Measurements from ENCODE around the gene CRB2.

The CRB2 gene

DNA sequence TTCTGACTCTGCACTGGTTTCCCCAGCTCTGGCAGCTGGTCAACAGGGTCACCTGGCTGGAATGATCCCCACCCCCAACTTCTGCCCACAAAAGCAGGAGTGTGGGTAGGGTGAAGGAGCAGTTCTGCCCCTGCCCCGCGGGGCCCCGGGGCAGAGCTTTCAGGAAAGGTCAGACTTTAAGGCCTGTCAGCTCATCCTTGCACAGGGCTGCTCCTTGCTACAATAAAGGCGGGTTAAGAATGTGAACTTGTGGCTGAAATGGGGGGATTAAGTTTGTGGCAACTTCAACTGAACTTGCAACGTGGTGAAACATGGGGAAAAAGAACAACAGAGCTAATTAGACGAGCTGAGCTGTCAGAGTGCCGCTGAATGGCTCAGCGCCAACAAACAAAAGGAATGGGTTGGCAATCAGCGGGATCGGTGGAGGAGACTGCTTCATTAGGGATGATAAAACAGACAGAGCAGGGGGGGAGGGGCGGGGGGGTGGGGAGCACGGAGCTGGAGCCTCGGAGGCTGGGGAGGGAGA, 50.8 kb downstream of the CRB2 start:
- TF ChIP-seq, protein P1, sequence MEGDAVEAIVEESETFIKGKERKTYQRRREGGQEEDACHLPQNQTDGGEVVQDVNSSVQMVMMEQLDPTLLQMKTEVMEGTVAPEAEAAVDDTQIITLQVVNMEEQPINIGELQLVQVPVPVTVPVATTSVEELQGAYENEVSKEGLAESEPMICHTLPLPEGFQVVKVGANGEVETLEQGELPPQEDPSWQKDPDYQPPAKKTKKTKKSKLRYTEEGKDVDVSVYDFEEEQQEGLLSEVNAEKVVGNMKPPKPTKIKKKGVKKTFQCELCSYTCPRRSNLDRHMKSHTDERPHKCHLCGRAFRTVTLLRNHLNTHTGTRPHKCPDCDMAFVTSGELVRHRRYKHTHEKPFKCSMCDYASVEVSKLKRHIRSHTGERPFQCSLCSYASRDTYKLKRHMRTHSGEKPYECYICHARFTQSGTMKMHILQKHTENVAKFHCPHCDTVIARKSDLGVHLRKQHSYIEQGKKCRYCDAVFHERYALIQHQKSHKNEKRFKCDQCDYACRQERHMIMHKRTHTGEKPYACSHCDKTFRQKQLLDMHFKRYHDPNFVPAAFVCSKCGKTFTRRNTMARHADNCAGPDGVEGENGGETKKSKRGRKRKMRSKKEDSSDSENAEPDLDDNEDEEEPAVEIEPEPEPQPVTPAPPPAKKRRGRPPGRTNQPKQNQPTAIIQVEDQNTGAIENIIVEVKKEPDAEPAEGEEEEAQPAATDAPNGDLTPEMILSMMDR (IDR thresholded peaks at IDR 0.05; ENCODE audit: insufficient read depth, missing control alignments): no peak
- DNase-seq (ENCODE audit: insufficient read length, low spot score) (no peak), FAIRE-seq (no peak)

DNA sequence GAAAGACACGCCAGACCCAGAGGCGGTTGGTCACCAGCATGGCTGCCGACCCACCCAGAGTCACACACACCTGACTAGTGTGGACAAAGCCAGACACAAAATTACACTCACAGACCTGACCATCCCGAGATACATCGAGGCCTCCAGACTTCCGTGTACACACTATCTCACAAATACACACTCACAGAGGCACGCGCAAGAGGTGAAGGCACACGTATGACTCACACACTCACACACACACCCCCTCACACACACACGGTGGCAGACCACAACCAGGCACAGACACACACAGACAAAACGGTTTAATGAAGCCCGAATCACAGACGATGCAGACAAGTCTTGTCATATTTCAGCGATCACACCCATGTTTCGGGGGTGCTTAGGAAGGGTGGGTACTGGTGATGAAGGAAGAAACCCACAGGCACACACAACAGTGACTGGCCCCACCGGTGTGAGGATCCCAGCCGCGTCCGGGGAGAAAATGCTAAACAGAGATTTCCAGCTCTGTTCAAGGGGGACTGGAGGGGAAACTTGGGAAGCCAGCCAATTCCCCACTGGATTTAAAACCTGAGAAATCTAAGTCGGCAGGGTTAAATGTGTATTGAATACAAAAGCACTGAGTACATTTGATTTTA, 51.3 kb downstream of the CRB2 start:
- FAIRE-seq: no peak

DNA sequence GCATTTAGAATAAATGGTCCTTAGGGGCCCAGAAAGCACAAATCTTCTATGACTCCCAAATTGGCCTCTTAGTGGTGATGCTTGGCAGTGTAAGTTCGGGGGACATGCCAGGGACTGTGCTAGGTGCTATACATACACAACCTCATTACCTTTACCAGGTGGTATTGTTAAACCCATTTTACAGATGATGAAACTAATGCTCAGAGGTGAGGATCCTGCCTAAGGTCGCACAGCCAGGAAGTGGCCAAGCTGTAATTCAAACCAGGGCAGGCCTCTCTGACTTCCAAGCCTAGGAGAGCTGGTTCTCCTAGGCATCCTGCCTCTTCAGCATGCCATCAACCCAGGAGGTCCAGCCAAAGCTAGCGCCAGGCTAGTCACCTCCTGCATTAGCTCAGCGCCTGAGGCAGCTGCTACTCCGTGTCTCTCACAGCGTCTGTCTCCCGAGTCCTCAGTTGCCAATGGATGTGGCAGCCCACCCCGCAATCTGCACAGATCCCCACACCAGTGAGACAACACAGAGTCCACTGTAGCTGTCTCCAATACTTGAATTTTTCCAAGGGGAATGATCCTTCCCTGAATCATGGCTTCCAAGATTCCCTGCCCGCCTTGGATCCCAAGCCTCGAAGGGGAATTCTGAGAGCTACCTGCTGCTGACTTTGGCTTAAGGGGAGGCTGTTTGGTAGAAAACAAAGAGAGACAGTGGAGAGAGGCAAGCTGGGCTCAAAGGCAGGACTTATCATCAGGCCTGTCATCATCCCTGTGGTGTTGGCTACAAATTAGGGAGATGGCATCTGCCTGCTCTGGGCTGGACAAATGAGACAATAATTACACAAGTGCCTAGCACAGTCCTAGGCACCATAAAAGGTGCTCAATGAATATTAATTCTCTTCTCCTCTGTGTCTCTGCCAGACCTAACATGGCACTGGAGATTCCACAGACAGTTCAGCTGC, 52.6 kb downstream of the CRB2 start:
- TF ChIP-seq, protein P1 (IDR thresholded peaks at IDR 0.05; ENCODE audit: insufficient read depth, missing control alignments): no peak
- DNase-seq (ENCODE audit: insufficient read length, low spot score): no peak
- no peak for FAIRE-seq

More for the DNA sequence above, 51.3 kb downstream of the CRB2 start:
- DNase-seq (ENCODE audit: insufficient read length, low spot score): no peak
- TF ChIP-seq, protein P1 (IDR thresholded peaks at IDR 0.05; ENCODE audit: insufficient read depth, missing control alignments): no peak

DNA sequence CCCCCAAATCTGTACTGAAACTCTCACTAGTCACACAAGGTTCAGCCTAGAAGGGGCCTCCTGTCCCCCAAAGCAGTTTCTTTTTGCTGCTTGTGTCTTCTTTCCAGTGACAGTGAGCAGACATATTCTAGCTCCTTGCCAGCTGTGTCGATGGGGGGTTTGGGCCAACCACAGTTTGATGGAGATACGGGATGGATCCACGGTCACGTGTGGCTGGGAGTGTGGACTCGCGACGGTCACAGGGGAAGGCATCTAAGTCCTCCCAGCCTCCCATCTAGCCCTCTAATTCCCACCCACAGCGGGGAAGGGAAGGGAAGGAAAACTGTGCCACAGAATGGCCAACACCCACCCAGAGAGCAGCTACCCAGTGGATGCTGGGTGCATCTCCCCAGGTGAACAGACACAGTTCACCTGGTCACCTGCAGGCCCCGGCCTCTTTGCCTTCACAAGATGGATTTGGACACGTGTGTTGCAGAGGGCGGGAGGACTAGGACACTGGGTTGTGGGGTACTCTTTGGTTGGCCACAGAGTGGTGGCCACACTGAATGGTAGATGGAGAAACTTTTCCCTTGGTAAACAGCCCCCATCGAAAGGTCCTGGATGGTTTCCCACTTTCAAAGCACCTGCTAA, 54.4 kb downstream of the CRB2 start:
- FAIRE-seq (no peak), DNase-seq (ENCODE audit: insufficient read length, low spot score) (no peak)
- TF ChIP-seq, protein P1 (IDR thresholded peaks at IDR 0.05; ENCODE audit: insufficient read depth, missing control alignments): no peak

DNA sequence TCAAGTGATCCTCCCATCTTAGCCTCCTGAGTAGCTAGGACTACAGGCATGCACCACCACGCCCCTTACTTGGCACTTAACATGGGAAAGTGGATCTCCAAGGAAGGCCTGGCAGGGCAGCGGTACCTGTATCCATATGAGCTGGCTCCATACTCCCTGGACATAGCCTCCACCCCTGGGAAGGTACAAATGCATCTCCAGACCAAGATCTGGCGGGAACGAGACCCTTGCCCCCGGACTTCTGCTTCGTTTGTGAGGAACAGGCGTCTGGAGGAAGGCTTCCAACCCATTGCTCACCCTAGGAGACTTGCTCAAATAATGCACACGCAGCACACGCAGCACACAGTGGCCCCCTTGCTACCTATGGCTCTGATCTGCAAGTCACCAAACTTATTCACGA, 55.2 kb downstream of the CRB2 start:
- DNase-seq (ENCODE audit: insufficient read length, low spot score) (no peak), FAIRE-seq (no peak)
- TF ChIP-seq, protein P1 (IDR thresholded peaks at IDR 0.05; ENCODE audit: insufficient read depth, missing control alignments): no peak

DNA sequence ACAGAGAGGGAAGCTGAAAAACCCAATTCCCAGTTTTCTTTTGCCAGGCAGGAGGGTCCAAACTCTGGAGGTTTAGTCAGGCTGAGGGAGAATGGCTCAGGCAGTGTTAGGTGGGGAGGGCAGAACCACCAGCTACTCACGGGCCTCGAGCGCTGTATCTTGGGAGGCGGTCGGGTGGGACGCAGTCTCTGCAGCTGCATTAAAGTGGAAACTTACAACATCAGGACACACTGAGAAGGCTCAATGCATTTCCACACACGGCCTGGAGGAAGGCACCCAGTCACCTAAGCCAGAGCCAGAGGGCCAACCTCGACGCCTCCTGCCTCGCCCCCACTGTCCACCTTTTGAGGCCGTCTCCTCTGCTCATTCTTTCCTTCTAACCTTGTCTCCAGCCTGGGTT, 55.6 kb downstream of the CRB2 start:
- DNase-seq (ENCODE audit: insufficient read length, low spot score) (no peak), FAIRE-seq (no peak)
- TF ChIP-seq, protein P1 (IDR thresholded peaks at IDR 0.05; ENCODE audit: insufficient read depth, missing control alignments): no peak
